ENCODE measurements around the gene PRIM2.

GRCh38 chr6:57315851-57316250, 1.6 kb upstream of the PRIM2 start:
- TF ChIP-seq TAF1 (IDR thresholded peaks at IDR 0.05; ENCODE audit: borderline replicate concordance, insufficient read depth, low read length): no peak
- no peak for TF ChIP-seq POLR2AphosphoS5 (IDR thresholded peaks at IDR 0.05; ENCODE audit: low read depth, low read length)
- TF ChIP-seq REST (IDR thresholded peaks at IDR 0.05; ENCODE audit: insufficient read depth in 1 of 2, low read depth in 2 of 2, low read length in 2 of 2): no peak
- TF ChIP-seq SIN3A (IDR thresholded peaks at IDR 0.05; ENCODE audit: borderline replicate concordance, insufficient read depth, low read length): no peak

Measured in PFSK-1 (cell line).